Measurements from ENCODE around the gene ZNF668. TPM values are rescaled to one million over a fixed set of nuclear protein-coding genes. Genes with fewer than 3 reads are reported as not detected.

Gene ZNF668
- total and polyA plus RNA-seq, 2 of the 4 experiments (the other 2 are of a cell fraction) = 4.5 to 11.6 TPM

- CTCF ChIA-PET = interaction anchor here (0.6 kb wide), 1 partner anchor 26 kb away, joined by 4 read pairs; no protein-coding TSS in a partner anchor
- no peak for TF ChIP-seq RCOR1 (IDR thresholded peaks at IDR 0.05; ENCODE audit: insufficient replicate concordance, low read length)
- no peak for TF ChIP-seq NFE2L2 (IDR thresholded peaks at IDR 0.05; ENCODE audit: low read depth, low read length)
- no peak for TF ChIP-seq USF2 (IDR thresholded peaks at IDR 0.05; ENCODE audit: low read depth, low read length)
- no peak for TF ChIP-seq CEBPB (IDR thresholded peaks at IDR 0.05; ENCODE audit: low read depth, low read length)
- no peak for TF ChIP-seq MAZ (IDR thresholded peaks at IDR 0.05; ENCODE audit: borderline replicate concordance, low read depth, low read length)
- TF ChIP-seq FOS (IDR thresholded peaks at IDR 0.05; ENCODE audit: low read depth, low read length) = no peak
- TF ChIP-seq ELK1 (IDR thresholded peaks at IDR 0.05; ENCODE audit: borderline replicate concordance, low read depth, low read length) = no peak
- no peak for TF ChIP-seq RAD21 (IDR thresholded peaks at IDR 0.05; ENCODE audit: low read length)
- TF ChIP-seq RFX5 (IDR thresholded peaks at IDR 0.05; ENCODE audit: low read depth, low read length) = no peak
- no peak for TF ChIP-seq BHLHE40 (IDR thresholded peaks at IDR 0.05; ENCODE audit: low read depth, low read length)
- no peak for TF ChIP-seq MAFK (IDR thresholded peaks at IDR 0.05; ENCODE audit: low read depth, low read length)
- TF ChIP-seq CTCF (conservative IDR thresholded peaks at IDR 0.05; ENCODE audit: low read depth, low read length) = no peak
- no peak for TF ChIP-seq SMC3 (IDR thresholded peaks at IDR 0.05; ENCODE audit: low read depth, low read length)
- TF ChIP-seq MXI1 (IDR thresholded peaks at IDR 0.05; ENCODE audit: borderline replicate concordance, low read depth, low read length) = no peak
These were observed 3.8 kb upstream of the ZNF668 start for GRCh38 chr16:31077592-31078396.

More at GRCh38 chr16:31077592-31078396, 3.8 kb upstream of the ZNF668 start:
- H4K20me1 ChIP-seq (ENCODE audit: insufficient read depth, low read length) = peaks cover 15% of the 10 kb centered on the region; the same call in 1 of the 2 replicates
- H2BK20ac ChIP-seq (ENCODE audit: low read depth, low read length) = no peak overlapping the region
- no peak overlapping the region for H3K4me2 ChIP-seq (ENCODE audit: low read depth, low read length)
- H3K9me1 ChIP-seq (ENCODE audit: insufficient read depth, low read length) = no peaks in the 10 kb centered on the region
- H2BK15ac ChIP-seq (ENCODE audit: low read depth, low read length) = no peak overlapping the region
- H3K27me3 ChIP-seq (ENCODE audit: control insufficient read depth, insufficient read depth, low read length) = no peaks in the 10 kb centered on the region
- no peak overlapping the region for H3K4ac ChIP-seq (ENCODE audit: low read depth, low read length)
- no peak overlapping the region for H3K56ac ChIP-seq (ENCODE audit: extremely low read depth, insufficient read depth, low read length)
- no peak overlapping the region for H2BK120ac ChIP-seq (ENCODE audit: low read depth, low read length)
- no peak overlapping the region for H2AK5ac ChIP-seq (ENCODE audit: low read depth, low read length)
- H3K27ac ChIP-seq (ENCODE audit: insufficient read depth, low read length) = no peak overlapping the region
- H4K8ac ChIP-seq (ENCODE audit: low read depth in 2 of 2, low read length in 2 of 2) = no peak overlapping the region
- intact Hi-C loops (cut with micrococcal nuclease) (loop anchor here (10.0 kb wide), 1 partner anchor 123 kb away; the partner anchor contains the start of gene SETD1A), dilution Hi-C loops (cut with HindIII; ENCODE audit: low sequenced_read_pairs, unreplicated experiment) (no loop called here), in situ Hi-C loops (cut with MboI; ENCODE audit: low sequenced_read_pairs) (loop anchor here (10.0 kb wide), 1 partner anchor 387 kb away; no protein-coding TSS in a partner anchor)
- peaks cover 62% of the 10 kb centered on the region for H3K36me3 ChIP-seq (ENCODE audit: control insufficient read depth, insufficient read depth, low read length)
- POLR2A ChIA-PET (ENCODE audit: unreplicated experiment) = no interaction called here
- no peak overlapping the region for H3K9ac ChIP-seq (ENCODE audit: low read depth, low read length)
- H4K5ac ChIP-seq (ENCODE audit: low read depth, low read length) = no peak overlapping the region
- H3K9me3 ChIP-seq (ENCODE audit: control insufficient read depth, insufficient read depth, low read length) = no peaks in the 10 kb centered on the region
- no peak overlapping the region for H3K14ac ChIP-seq (replicated peaks; ENCODE audit: low read depth, low read length)
- H3K18ac ChIP-seq (ENCODE audit: low read depth, low read length) = no peak overlapping the region
- DNase-seq = no peak
- no peak overlapping the region for H2BK5ac ChIP-seq (ENCODE audit: low read depth, low read length, poor library complexity, severe bottlenecking)
- H3K79me1 ChIP-seq (ENCODE audit: low read depth in 1 of 2, low read length in 2 of 2) = peaks cover 18 to 60% of the 10 kb centered on the region in 2 experiments
- H2AK9ac ChIP-seq (replicated peaks; ENCODE audit: low read depth, low read length, poor library complexity) = no peak overlapping the region
- H4K91ac ChIP-seq (ENCODE audit: insufficient read depth, low read depth, low read length) = no peak overlapping the region
- no peak for ATAC-seq (ENCODE audit: low read depth)
- no peak overlapping the region for H3K23ac ChIP-seq (ENCODE audit: low read depth, low read length)
- no TSS peak for BruUV-seq (replicated peaks)
- H2AFZ ChIP-seq (replicated peaks; ENCODE audit: low read length, poor library complexity) = no peak overlapping the region
- H3K4me3 ChIP-seq (ENCODE audit: insufficient read depth, low read depth, low read length) = no peak overlapping the region
- no peaks in the 10 kb centered on the region for H3K4me1 ChIP-seq (ENCODE audit: control insufficient read depth, insufficient read depth, low read length)
- 100% methylated on average over 6 of the region's 30 CpGs; no CpG with 5 or more reads in 1 of the 2 experiments for WGBS, 2 experiments (ENCODE audit: extremely low coverage in 2 of 2, insufficient read length in 1 of 2)

Data from IMR-90 (cell line).